ENCODE results near the gene HNRNPL. TPM values are rescaled to one million over a fixed set of nuclear protein-coding genes. Genes with fewer than 3 reads are reported as not detected.

The HNRNPL gene
- total RNA-seq, 1 experiment from 2014 or later: 443 TPM

- H3K9me2 ChIP-seq (ENCODE audit: insufficient read depth): no peaks in the 10 kb centered on the region
- no peaks in the 10 kb centered on the region for H3K27me3 ChIP-seq (ENCODE audit: insufficient read depth, low read depth)
- no peak overlapping the region for H3K4me3 ChIP-seq
- H3K4me1 ChIP-seq (replicated peaks; ENCODE audit: insufficient read depth): peaks cover 22% of the 10 kb centered on the region
- no peaks in the 10 kb centered on the region for H3K9me3 ChIP-seq (ENCODE audit: insufficient read depth, low read depth)
- no peaks in the 10 kb centered on the region for H3K79me2 ChIP-seq (ENCODE audit: low read depth)
- H4K20me1 ChIP-seq (ENCODE audit: insufficient read depth): no peaks in the 10 kb centered on the region
- no peak for DNase-seq
- no peaks in the 10 kb centered on the region for H3K36me3 ChIP-seq (ENCODE audit: low read depth)
- no peak overlapping the region for H2AFZ ChIP-seq
- intact Hi-C loops (cut with micrococcal nuclease; ENCODE audit: unreplicated experiment): no loop called here
- CTCF ChIA-PET: no interaction called here
- H3K4me2 ChIP-seq: no peak overlapping the region
- no peak for TF ChIP-seq EZH2 (IDR thresholded peaks at IDR 0.05; ENCODE audit: low read depth)
- TF ChIP-seq CTCF (conservative IDR thresholded peaks at IDR 0.05): no peak
- no TSS peak for BruUV-seq (replicated peaks)
- no peak overlapping the region for H3K27ac ChIP-seq
- POLR2A ChIA-PET (ENCODE audit: unreplicated experiment): no interaction called here
- H3F3A ChIP-seq (ENCODE audit: insufficient read depth, low read depth): 0 out of 2 replicates have a peak, but pooled peaks cover 3% of the 10 kb centered on the region
Measured at GRCh38 chr19:38880882-38881609, 31.3 kb upstream of the HNRNPL start.

GRCh38 chr19:38880076-38880881, 30.5 kb upstream of the HNRNPL start:
- Histone ChIP-seq H4K20me1 (ENCODE audit: insufficient read depth) (no peaks in the 10 kb centered on the region), H3K4me1 (replicated peaks; ENCODE audit: insufficient read depth) (peaks cover 23% of the 10 kb centered on the region), H3K9me2 (ENCODE audit: insufficient read depth) (no peaks in the 10 kb centered on the region), H3K4me2 (no peak overlapping the region), H2AFZ (no peak overlapping the region), H3K9me3 (ENCODE audit: insufficient read depth, low read depth) (no peaks in the 10 kb centered on the region), H3K27ac (no peak overlapping the region), H3K79me2 (ENCODE audit: low read depth) (no peaks in the 10 kb centered on the region), H3K36me3 (ENCODE audit: low read depth) (no peaks in the 10 kb centered on the region), H3K27me3 (ENCODE audit: insufficient read depth, low read depth) (no peaks in the 10 kb centered on the region), H3K4me3 (no peak overlapping the region), H3F3A (ENCODE audit: insufficient read depth, low read depth) (0 out of 2 replicates have a peak, but pooled peaks cover 3% of the 10 kb centered on the region)
- no TSS peak for BruUV-seq (replicated peaks)
- TF ChIP-seq EZH2 (IDR thresholded peaks at IDR 0.05; ENCODE audit: low read depth) (no peak), CTCF (conservative IDR thresholded peaks at IDR 0.05) (no peak)
- CTCF ChIA-PET: no interaction called here
- intact Hi-C loops (cut with micrococcal nuclease; ENCODE audit: unreplicated experiment): no loop called here
- POLR2A ChIA-PET (ENCODE audit: unreplicated experiment): no interaction called here
- no peak for DNase-seq

GRCh38 chr19:38879400-38879751, 29.6 kb upstream of the HNRNPL start:
- H3F3A ChIP-seq (ENCODE audit: insufficient read depth, low read depth): 0 out of 2 replicates have a peak, but pooled peaks cover 3% of the 10 kb centered on the region
- peaks cover 23% of the 10 kb centered on the region for H3K4me1 ChIP-seq (replicated peaks; ENCODE audit: insufficient read depth)
- BruUV-seq (replicated peaks): no TSS peak
- H3K4me2 ChIP-seq: no peak overlapping the region
- H3K79me2 ChIP-seq (ENCODE audit: low read depth): no peaks in the 10 kb centered on the region
- H3K36me3 ChIP-seq (ENCODE audit: low read depth): no peaks in the 10 kb centered on the region
- CTCF ChIA-PET: no interaction called here
- intact Hi-C loops (cut with micrococcal nuclease; ENCODE audit: unreplicated experiment): no loop called here
- no peaks in the 10 kb centered on the region for H3K27me3 ChIP-seq (ENCODE audit: insufficient read depth, low read depth)
- DNase-seq: no peak
- TF ChIP-seq EZH2 (IDR thresholded peaks at IDR 0.05; ENCODE audit: low read depth) (no peak), CTCF (conservative IDR thresholded peaks at IDR 0.05) (no peak)
- H3K9me2 ChIP-seq (ENCODE audit: insufficient read depth): no peaks in the 10 kb centered on the region
- no peaks in the 10 kb centered on the region for H3K9me3 ChIP-seq (ENCODE audit: insufficient read depth, low read depth)
- no peak overlapping the region for H2AFZ ChIP-seq
- no peak overlapping the region for H3K4me3 ChIP-seq
- H3K27ac ChIP-seq: no peak overlapping the region
- POLR2A ChIA-PET (ENCODE audit: unreplicated experiment): no interaction called here
- H4K20me1 ChIP-seq (ENCODE audit: insufficient read depth): no peaks in the 10 kb centered on the region

Measured in PC-9 (cell line).